T-cell (primary cell): Measurements from ENCODE around the gene CALML5. TPM values are rescaled to one million over a fixed set of nuclear protein-coding genes. Genes with fewer than 3 reads are reported as not detected.

Experiments used
- ATAC-seq, 4 experiments: fragments of 200-7000 bp in 3 of 4; fragments of 150-1000 bp in 1 of 4; cut with Tn5 transposase; replicated peaks in 1 of 4; 1 replicate in 3 of 4; 2 replicates in 1 of 4; pipeline ENCODE4 v1.10.0; 2021; ENCODE audit warnings: moderate library complexity in 3 of 4, mild to moderate bottlenecking in 2 of 4, moderate number of reproducible peaks in 1 of 4
- CTCF ChIA-PET, 2 donors: fragments of 300-600 bp; sonication (Branson Sonifier 250); formaldehyde crosslinking; loops; one replicate each; lab custom pipeline; 2022; ENCODE audit warnings: antibody characterized with exemption in 2 of 2; lab: Charles Lee
- POLR2A ChIA-PET, 2 donors: fragments of 300-600 bp; sonication (Branson Sonifier 250); formaldehyde crosslinking; loops; one replicate each; lab custom pipeline; 2022; ENCODE audit warnings: antibody characterized with exemption in 2 of 2; lab: Charles Lee
- DNase-seq, 35 experiments: peaks; one replicate each; pipeline versions ENCODE4 v3.0.0 to v3.0.0-alpha.2; 2013 to 2023
- H3K27ac ChIP-seq: one replicate; pipeline ENCODE4 v1.5.1; 2013; ENCODE audit warnings: low read length
- H3K27me3 ChIP-seq, 2 experiments: replicated peaks in 1 of 2; 1 replicate in 1 of 2; 2 replicates in 1 of 2; pipeline versions ENCODE4 v1.6.1 to v1.7.0; 2013; ENCODE audit warnings: low read length in 1 of 2, mixed read lengths in 1 of 2; ENCODE audit not compliant: control insufficient read depth in 2 of 2, insufficient read depth in 2 of 2; ENCODE audit errors: extremely low read depth in 1 of 2
- H3K36me3 ChIP-seq, 2 donors: 1 replicate in 1 of 2; 2 replicates in 1 of 2; pipeline versions ENCODE4 v1.6.1 to v1.7.0; 2013; ENCODE audit warnings: low read length in 1 of 2; ENCODE audit not compliant: control insufficient read depth in 2 of 2, insufficient read depth in 1 of 2; ENCODE audit errors: extremely low read depth in 1 of 2
- H3K4me1 ChIP-seq, 2 experiments: 1 replicate in 1 of 2; 2 replicates in 1 of 2; pipeline versions ENCODE4 v1.6.1 to v1.7.0; 2013; ENCODE audit warnings: low read length in 2 of 2, mixed read lengths in 1 of 2; ENCODE audit not compliant: insufficient read depth in 2 of 2, control insufficient read depth in 1 of 2; ENCODE audit errors: extremely low read depth in 1 of 2
- H3K4me3 ChIP-seq, 2 donors: 1 replicate in 1 of 2; 2 replicates in 1 of 2; pipeline versions ENCODE4 v1.5.1 to v1.7.0; 2013; ENCODE audit warnings: mild to moderate bottlenecking in 2 of 2, low read length in 1 of 2, moderate library complexity in 1 of 2; ENCODE audit not compliant: control insufficient read depth in 1 of 2; ENCODE audit errors: extremely low read depth in 1 of 2
- H3K9me3 ChIP-seq: 2 replicates; pipeline ENCODE4 v1.7.0; 2013
- H3K27ac Mint-ChIP-seq, 2 donors: one replicate each; pipeline ENCODE4 v1.8.0; 2020 to 2021; ENCODE audit warnings: mild to moderate bottlenecking in 2 of 2, mixed read lengths in 2 of 2
- H3K27me3 Mint-ChIP-seq, 2 donors: one replicate each; pipeline ENCODE4 v1.8.0; 2021 to 2022; ENCODE audit warnings: mixed read lengths in 2 of 2
- H3K36me3 Mint-ChIP-seq: one replicate; pipeline ENCODE4 v1.8.0; 2021; ENCODE audit warnings: mixed read lengths
- H3K4me1 Mint-ChIP-seq, 3 donors: one replicate each; pipeline ENCODE4 v1.8.0; 2020 to 2022; ENCODE audit warnings: mixed read lengths in 3 of 3, mild to moderate bottlenecking in 1 of 3
- H3K4me3 Mint-ChIP-seq, 3 donors: one replicate each; pipeline ENCODE4 v1.8.0; 2020 to 2022; ENCODE audit warnings: mild to moderate bottlenecking in 3 of 3, mixed read lengths in 3 of 3, moderate library complexity in 3 of 3
- H3K9me3 Mint-ChIP-seq, 3 donors: one replicate each; pipeline ENCODE4 v1.8.0; 2020 to 2022; ENCODE audit warnings: mixed read lengths in 3 of 3
- WGBS: methylation state at CpG from one replicate; pipeline ENCODE4 v1.1.5; 2013; ENCODE audit warnings: missing lambda C conversion rate; ENCODE audit not compliant: insufficient coverage; 5-methylcytosine and 5-hydroxymethylcytosine counted together
- total RNA-seq, 35 experiments: library from RNA in 6 of 35; stranded (reverse) in 6 of 35; fragments of 120-200 nt in 1 of 35; gene quantifications; one replicate each; pipeline versions ENCODE4 v1.2.1 to v1.2.4 and lab custom pipeline; 2013 to 2026

The CALML5 gene
- total RNA-seq, 5 donors from 2014 or later (not counting 1 experiment from before 2014, with no cell fraction given) = not detected

- H3K36me3 ChIP-seq = peaks cover 2 to 7% of the 10 kb centered on the region in 2 donors
- Mint-ChIP-seq H3K4me1 (peaks cover 31 to 41% (median 38%) of the 10 kb centered on the region in 3 donors), H3K27me3 (no peaks in the 10 kb centered on the region), H3K9me3 (no peaks in the 10 kb centered on the region), H3K4me3 (peak overlapping the region in 1 of 3 donors; percentile 84), H3K36me3 (peaks cover 9% of the 10 kb centered on the region), H3K27ac (no peak overlapping the region)
- peaks cover 6 to 28% of the 10 kb centered on the region in 2 experiments for H3K4me1 ChIP-seq
- no peaks in the 10 kb centered on the region for H3K9me3 ChIP-seq
- CTCF ChIA-PET = interaction anchor here (0.5 to 0.6 kb wide), 3 partner anchors 22 to 599 kb away, joined by 4 to 5 read pairs (median 4); no protein-coding TSS in a partner anchor
- ATAC-seq = no peak
- POLR2A ChIA-PET = no interaction called here
- H3K4me3 ChIP-seq = peak overlapping the region in 1 of 2 donors; percentile 15
- no CpG with 5 or more reads among the region's 2 CpGs for whole genome bisulfite sequencing
- no peak for DNase-seq
- H3K27ac ChIP-seq = no peak overlapping the region
- H3K27me3 ChIP-seq = no peaks in the 10 kb centered on the region
Measured at GRCh38 chr10:5449227-5449626, 50.1 kb downstream of the CALML5 start.

Other genes starting within 250 kb of the CALML5 start
- gene UCN3, start 134.6 kb downstream of the CALML5 start, total RNA-seq = not detected
- not detected for gene TUBAL3, start 94.7 kb downstream of the CALML5 start, total RNA-seq
- gene NET1, start 87.0 kb downstream of the CALML5 start, total RNA-seq = 10 to 100 TPM; 10.5 to 41.1 (median 25.1) TPM
- gene CALML3, start 25.4 kb upstream of the CALML5 start, total RNA-seq = not detected
- gene ASB13, start 167.0 kb upstream of the CALML5 start, total RNA-seq = 10 to 100 TPM in 4 of 5 donors, 1 to 10 TPM in 1; 9.4 to 22.8 (median 14.1) TPM
- 10 to 100 TPM; 62.7 to 78.5 (median 71.7) TPM for gene TASOR2, start 185.3 kb upstream of the CALML5 start, total RNA-seq